OCI-LY1 (cell line): Measurements from ENCODE around the gene STARD13.

ENCODE experiments used
- H2AFZ ChIP-seq: fragments of 200-600 bp; sonication (generic), shearing (Covaris generic); 2 replicates; pipeline ENCODE4 v1.6.0; 2014; ENCODE audit warnings: antibody characterized with exemption, mild to moderate bottlenecking, low read length
- H3F3A ChIP-seq: fragments of 200-600 bp; sonication (generic), shearing (Covaris generic); 2 replicates; pipeline ENCODE4 v1.6.0; 2014; ENCODE audit warnings: mild to moderate bottlenecking, antibody characterized with exemption, low read length, moderate library complexity; ENCODE audit not compliant: insufficient read depth
- H3K27ac ChIP-seq: fragments of 200-600 bp; sonication (generic); 2 replicates; pipeline ENCODE4 v1.5.1; 2014; ENCODE audit warnings: low read length, mixed run types, mild to moderate bottlenecking, low read depth; ENCODE audit not compliant: poor library complexity, severe bottlenecking
- H3K27me3 ChIP-seq: fragments of 200-600 bp; sonication (generic); 2 replicates; pipeline ENCODE4 v1.6.0; 2014; ENCODE audit warnings: antibody characterized with exemption, mild to moderate bottlenecking, low read length, moderate library complexity; ENCODE audit not compliant: insufficient read depth
- H3K36me3 ChIP-seq: fragments of 200-600 bp; sonication (generic); 2 replicates; pipeline ENCODE4 v1.6.1; 2014; ENCODE audit warnings: mild to moderate bottlenecking, antibody characterized with exemption, low read length, moderate library complexity, mixed read lengths; ENCODE audit not compliant: insufficient read depth
- H3K4me1 ChIP-seq: fragments of 200-600 bp; sonication (generic); 2 replicates; pipeline ENCODE4 v1.5.1; 2014; ENCODE audit warnings: mild to moderate bottlenecking, low read length, moderate library complexity; ENCODE audit not compliant: insufficient read depth, severe bottlenecking
- H3K4me2 ChIP-seq: fragments of 200-600 bp; sonication (generic), shearing (Covaris generic); 2 replicates; pipeline ENCODE4 v1.6.1; 2014; ENCODE audit warnings: low read length
- H3K4me3 ChIP-seq: fragments of 200-600 bp; sonication (generic); 2 replicates; pipeline ENCODE4 v1.5.1; 2014; ENCODE audit warnings: low read length, low read depth, mild to moderate bottlenecking, mixed read lengths; ENCODE audit not compliant: poor library complexity, severe bottlenecking
- H3K79me2 ChIP-seq: fragments of 200-600 bp; shearing (Covaris generic); 2 replicates; pipeline ENCODE4 v1.6.1; 2016; ENCODE audit warnings: mixed run types, low read length, mixed read lengths; ENCODE audit not compliant: insufficient read depth
- H3K9ac ChIP-seq: fragments of 200-600 bp; sonication (generic), shearing (Covaris generic); 2 replicates; pipeline ENCODE4 v1.6.1; 2014; ENCODE audit warnings: mild to moderate bottlenecking, low read length, mixed read lengths
- H3K9me2 ChIP-seq: fragments of 200-600 bp; sonication (generic), shearing (Covaris generic); 2 replicates; pipeline ENCODE4 v1.6.1; 2014; ENCODE audit warnings: low read depth, mild to moderate bottlenecking, low read length, mixed read lengths
- H3K9me3 ChIP-seq: fragments of 200-600 bp; shearing (Covaris generic); 2 replicates; pipeline ENCODE4 v1.6.1; 2014; ENCODE audit warnings: low read length, mixed read lengths
- H4K20me1 ChIP-seq: fragments of 200-600 bp; sonication (generic), shearing (Covaris generic); 2 replicates; pipeline ENCODE4 v1.6.0; 2016; ENCODE audit warnings: mild to moderate bottlenecking, low read length; ENCODE audit not compliant: insufficient read depth
- EZH2 ChIP-seq: fragments of 200-600 bp; sonication (generic), shearing (Covaris generic); IDR thresholded peaks from 2 replicates; pipeline ENCODE4 v1.8.0; 2017; ENCODE audit warnings: borderline replicate concordance, mixed run types, mild to moderate bottlenecking, antibody characterized with exemption, low read length, moderate library complexity, mixed read lengths
- TF ChIP-seq, protein P1 (sequence below): fragments of 200-600 bp; sonication (generic), shearing (Covaris generic); IDR thresholded peaks from 2 replicates; pipeline ENCODE4 v1.5.1; 2017; ENCODE audit warnings: mild to moderate bottlenecking, antibody characterized with exemption, low read length, moderate library complexity, mixed read lengths

STARD13 gene

DNA sequence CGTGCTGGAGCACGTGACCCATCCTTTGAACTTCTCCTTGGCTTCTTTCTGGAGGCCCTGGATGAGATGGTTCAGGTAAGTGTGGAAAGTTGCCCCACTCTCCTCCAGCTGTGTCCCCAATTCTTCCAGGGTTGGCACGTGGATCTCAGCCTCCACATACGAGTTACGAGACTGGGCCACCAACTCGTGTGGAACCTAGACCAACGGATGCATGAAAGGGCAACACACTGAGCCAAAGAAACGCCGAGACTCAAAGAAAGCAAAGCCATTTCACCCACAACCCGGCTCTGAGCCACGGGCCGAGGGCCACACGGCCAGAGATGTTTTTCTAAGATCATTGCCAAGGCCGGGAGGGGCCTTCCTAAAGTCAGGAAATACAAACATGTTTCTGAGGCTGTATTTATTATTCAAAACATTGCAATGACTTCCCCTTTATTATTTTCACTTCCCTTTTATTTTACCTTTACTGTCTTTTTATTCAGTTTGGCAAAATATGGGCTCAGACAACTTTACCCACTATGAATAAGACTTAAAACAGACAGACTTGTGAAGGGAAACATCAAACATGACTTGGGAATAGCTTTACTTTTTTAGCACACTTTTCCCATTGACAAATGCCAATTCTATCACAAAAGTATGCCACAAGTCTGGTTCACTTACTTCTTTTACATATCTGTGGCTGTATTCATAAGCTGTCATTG lies 174.7 kb downstream of the STARD13 start:
- H3K9ac ChIP-seq, result peak overlapping the region; percentile 25; the same call in 1 of the 2 replicates
- H3K9me2 ChIP-seq, result no peaks in the 10 kb centered on the region
- no peaks in the 10 kb centered on the region for H3K9me3 ChIP-seq
- H2AFZ ChIP-seq, result no peak overlapping the region; the same call in 1 of the 2 replicates
- no peaks in the 10 kb centered on the region for H3K27me3 ChIP-seq
- no peaks in the 10 kb centered on the region for H3K36me3 ChIP-seq
- no peaks in the 10 kb centered on the region for H3F3A ChIP-seq
- peaks cover 31% of the 10 kb centered on the region for H3K4me1 ChIP-seq
- peak overlapping the region; percentile 89 for H3K27ac ChIP-seq
- TF ChIP-seq EZH2, result no peak
- TF ChIP-seq, protein P1, sequence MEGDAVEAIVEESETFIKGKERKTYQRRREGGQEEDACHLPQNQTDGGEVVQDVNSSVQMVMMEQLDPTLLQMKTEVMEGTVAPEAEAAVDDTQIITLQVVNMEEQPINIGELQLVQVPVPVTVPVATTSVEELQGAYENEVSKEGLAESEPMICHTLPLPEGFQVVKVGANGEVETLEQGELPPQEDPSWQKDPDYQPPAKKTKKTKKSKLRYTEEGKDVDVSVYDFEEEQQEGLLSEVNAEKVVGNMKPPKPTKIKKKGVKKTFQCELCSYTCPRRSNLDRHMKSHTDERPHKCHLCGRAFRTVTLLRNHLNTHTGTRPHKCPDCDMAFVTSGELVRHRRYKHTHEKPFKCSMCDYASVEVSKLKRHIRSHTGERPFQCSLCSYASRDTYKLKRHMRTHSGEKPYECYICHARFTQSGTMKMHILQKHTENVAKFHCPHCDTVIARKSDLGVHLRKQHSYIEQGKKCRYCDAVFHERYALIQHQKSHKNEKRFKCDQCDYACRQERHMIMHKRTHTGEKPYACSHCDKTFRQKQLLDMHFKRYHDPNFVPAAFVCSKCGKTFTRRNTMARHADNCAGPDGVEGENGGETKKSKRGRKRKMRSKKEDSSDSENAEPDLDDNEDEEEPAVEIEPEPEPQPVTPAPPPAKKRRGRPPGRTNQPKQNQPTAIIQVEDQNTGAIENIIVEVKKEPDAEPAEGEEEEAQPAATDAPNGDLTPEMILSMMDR, result no peak
- H3K4me2 ChIP-seq, result peak overlapping the region; percentile 40
- peak overlapping the region; percentile 17 for H3K4me3 ChIP-seq
- H4K20me1 ChIP-seq, result no peaks in the 10 kb centered on the region
- no peaks in the 10 kb centered on the region for H3K79me2 ChIP-seq

GRCh38 chr13:33110386-33110712 lies 175.2 kb downstream of the STARD13 start:
- H4K20me1 ChIP-seq, result no peaks in the 10 kb centered on the region
- peaks cover 31% of the 10 kb centered on the region for H3K4me1 ChIP-seq
- H3K27me3 ChIP-seq, result no peaks in the 10 kb centered on the region
- no peaks in the 10 kb centered on the region for H3K9me3 ChIP-seq
- no peaks in the 10 kb centered on the region for H3K36me3 ChIP-seq
- TF ChIP-seq, protein P1, result no peak
- no peak for TF ChIP-seq EZH2
- H3K4me3 ChIP-seq, result peak overlapping the region; percentile 17
- H3K9me2 ChIP-seq, result no peaks in the 10 kb centered on the region
- H3K79me2 ChIP-seq, result no peaks in the 10 kb centered on the region
- H3K4me2 ChIP-seq, result peak overlapping the region; percentile 40
- no peak overlapping the region; the same call in 1 of the 2 replicates for H2AFZ ChIP-seq
- H3F3A ChIP-seq, result no peaks in the 10 kb centered on the region
- H3K9ac ChIP-seq, result peak overlapping the region; percentile 25; the same call in 1 of the 2 replicates
- peak overlapping the region; percentile 89 for H3K27ac ChIP-seq

- TF ChIP-seq, protein P1, result peak; percentile 66
- no peak for TF ChIP-seq EZH2
- Histone ChIP-seq H3K4me2 (peak overlapping the region; percentile 40), H3K79me2 (no peaks in the 10 kb centered on the region), H3K4me1 (peaks cover 31% of the 10 kb centered on the region), H3F3A (no peaks in the 10 kb centered on the region), H2AFZ (peak overlapping the region; percentile 93; the same call in 1 of the 2 replicates), H3K27me3 (no peaks in the 10 kb centered on the region), H3K4me3 (peak overlapping the region; percentile 17), H3K27ac (peak overlapping the region; percentile 89), H3K9me2 (no peaks in the 10 kb centered on the region), H3K9me3 (no peaks in the 10 kb centered on the region), H4K20me1 (no peaks in the 10 kb centered on the region), H3K9ac (peak overlapping the region; percentile 42; the same call in 1 of the 2 replicates), H3K36me3 (no peaks in the 10 kb centered on the region)
Observed at GRCh38 chr13:33109801-33110200, 175.8 kb downstream of the STARD13 start.
